ENCODE measurements around the gene SPPL2C.

The SPPL2C gene

DNA sequence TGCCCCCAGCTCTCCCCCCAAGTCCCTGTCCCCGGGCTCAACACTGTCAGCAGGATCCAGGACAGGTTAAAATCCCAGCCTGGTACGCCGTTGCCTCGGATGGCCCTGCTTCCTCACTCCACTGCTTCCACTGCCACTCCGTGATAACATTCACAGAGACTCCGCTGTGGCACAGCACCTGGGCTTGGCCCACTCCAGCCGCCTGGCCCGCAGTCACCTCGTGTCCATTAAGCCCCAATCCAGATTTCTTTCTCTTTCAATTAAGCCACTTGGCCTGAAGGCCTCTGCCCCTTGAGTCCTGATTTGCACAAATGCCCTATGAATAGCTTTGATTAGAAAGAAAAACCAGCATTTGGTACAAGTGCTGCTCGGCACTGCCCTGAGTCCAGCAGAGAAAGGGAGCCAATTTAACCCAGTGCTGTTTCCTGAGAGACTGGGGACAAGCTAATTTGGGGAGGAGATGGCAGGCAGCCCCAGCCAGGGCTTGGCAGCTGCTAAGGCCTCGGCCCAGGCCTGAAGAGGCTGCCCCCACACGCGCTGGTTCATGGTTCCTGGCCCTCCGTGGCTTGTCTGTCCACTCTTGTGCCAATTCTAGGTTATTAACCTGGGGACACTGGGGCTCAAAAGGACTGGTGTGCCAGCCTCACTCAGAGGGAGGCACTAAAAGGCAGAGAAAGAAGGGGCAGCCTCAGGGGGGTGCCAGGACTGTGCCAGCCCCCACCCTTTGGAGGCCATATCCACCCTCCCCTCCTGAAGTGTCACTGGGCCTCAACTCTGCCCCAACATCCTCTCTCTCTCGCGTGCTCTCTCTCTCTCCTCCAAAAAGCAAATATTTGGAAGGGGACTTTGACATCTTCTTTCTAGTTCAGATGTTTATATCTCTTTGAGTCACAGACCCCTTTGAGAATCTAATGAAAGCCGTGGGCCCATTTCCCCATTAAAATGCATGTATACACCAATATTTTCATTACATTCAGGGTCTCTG is 29.8 kb upstream of the SPPL2C start:
- H3K4me1 ChIP-seq (ENCODE audit: low read length): no peaks in the 10 kb centered on the region
- no peak overlapping the region for H3K4me3 ChIP-seq (ENCODE audit: low read length)
- no peak overlapping the region for H3K9ac ChIP-seq (ENCODE audit: low read length)
- H3K27me3 ChIP-seq (ENCODE audit: low read depth, low read length): no peaks in the 10 kb centered on the region
- no peak overlapping the region for H3K27ac ChIP-seq (ENCODE audit: low read length)
- TF ChIP-seq EZH2phosphoT487 (IDR thresholded peaks at IDR 0.05; ENCODE audit: low read depth): no peak
- H3K9me3 ChIP-seq (ENCODE audit: insufficient read depth, low read length): no peaks in the 10 kb centered on the region
- H3K4me2 ChIP-seq (ENCODE audit: low read length): no peak overlapping the region
- H3K79me2 ChIP-seq (ENCODE audit: low read length): no peaks in the 10 kb centered on the region
- no peaks in the 10 kb centered on the region for H3K36me3 ChIP-seq (replicated peaks; ENCODE audit: low read depth, low read length)
- no peak overlapping the region for H2AFZ ChIP-seq (ENCODE audit: low read depth, low read length)
- H4K20me1 ChIP-seq (ENCODE audit: insufficient read depth, low read length): no peaks in the 10 kb centered on the region

DNA sequence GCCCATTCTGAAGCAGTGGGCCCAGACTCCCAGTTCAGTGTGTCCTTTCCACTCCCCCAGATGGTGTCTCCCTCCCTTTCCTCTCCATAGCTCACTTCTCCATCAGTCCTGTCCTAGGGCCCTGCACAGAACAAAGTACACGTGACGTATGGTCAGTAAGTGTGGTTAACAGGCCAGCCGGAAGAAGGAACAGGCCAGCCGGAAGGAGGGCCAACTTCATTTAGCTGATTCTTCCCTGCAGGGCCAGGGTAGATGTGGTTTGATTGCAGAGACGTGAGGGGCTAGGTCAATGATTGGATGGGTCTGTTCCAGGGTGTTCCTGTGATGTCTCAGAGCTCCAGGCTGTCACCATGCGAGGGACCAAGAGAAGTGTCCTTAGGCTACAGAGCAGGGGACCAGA is 28.9 kb upstream of the SPPL2C start:
- Histone ChIP-seq H3K9me3 (ENCODE audit: insufficient read depth, low read length) (no peaks in the 10 kb centered on the region), H4K20me1 (ENCODE audit: insufficient read depth, low read length) (no peaks in the 10 kb centered on the region), H3K4me2 (ENCODE audit: low read length) (no peak overlapping the region), H3K27ac (ENCODE audit: low read length) (no peak overlapping the region), H3K79me2 (ENCODE audit: low read length) (no peaks in the 10 kb centered on the region), H3K9ac (ENCODE audit: low read length) (no peak overlapping the region), H3K4me1 (ENCODE audit: low read length) (no peaks in the 10 kb centered on the region), H2AFZ (ENCODE audit: low read depth, low read length) (no peak overlapping the region), H3K27me3 (ENCODE audit: low read depth, low read length) (no peaks in the 10 kb centered on the region), H3K4me3 (ENCODE audit: low read length) (no peak overlapping the region), H3K36me3 (replicated peaks; ENCODE audit: low read depth, low read length) (no peaks in the 10 kb centered on the region)
- TF ChIP-seq, protein P1, sequence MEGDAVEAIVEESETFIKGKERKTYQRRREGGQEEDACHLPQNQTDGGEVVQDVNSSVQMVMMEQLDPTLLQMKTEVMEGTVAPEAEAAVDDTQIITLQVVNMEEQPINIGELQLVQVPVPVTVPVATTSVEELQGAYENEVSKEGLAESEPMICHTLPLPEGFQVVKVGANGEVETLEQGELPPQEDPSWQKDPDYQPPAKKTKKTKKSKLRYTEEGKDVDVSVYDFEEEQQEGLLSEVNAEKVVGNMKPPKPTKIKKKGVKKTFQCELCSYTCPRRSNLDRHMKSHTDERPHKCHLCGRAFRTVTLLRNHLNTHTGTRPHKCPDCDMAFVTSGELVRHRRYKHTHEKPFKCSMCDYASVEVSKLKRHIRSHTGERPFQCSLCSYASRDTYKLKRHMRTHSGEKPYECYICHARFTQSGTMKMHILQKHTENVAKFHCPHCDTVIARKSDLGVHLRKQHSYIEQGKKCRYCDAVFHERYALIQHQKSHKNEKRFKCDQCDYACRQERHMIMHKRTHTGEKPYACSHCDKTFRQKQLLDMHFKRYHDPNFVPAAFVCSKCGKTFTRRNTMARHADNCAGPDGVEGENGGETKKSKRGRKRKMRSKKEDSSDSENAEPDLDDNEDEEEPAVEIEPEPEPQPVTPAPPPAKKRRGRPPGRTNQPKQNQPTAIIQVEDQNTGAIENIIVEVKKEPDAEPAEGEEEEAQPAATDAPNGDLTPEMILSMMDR (IDR thresholded peaks at IDR 0.05; ENCODE audit: low read depth, low read length): no peak
- TF ChIP-seq EZH2phosphoT487 (IDR thresholded peaks at IDR 0.05; ENCODE audit: low read depth): no peak

DNA sequence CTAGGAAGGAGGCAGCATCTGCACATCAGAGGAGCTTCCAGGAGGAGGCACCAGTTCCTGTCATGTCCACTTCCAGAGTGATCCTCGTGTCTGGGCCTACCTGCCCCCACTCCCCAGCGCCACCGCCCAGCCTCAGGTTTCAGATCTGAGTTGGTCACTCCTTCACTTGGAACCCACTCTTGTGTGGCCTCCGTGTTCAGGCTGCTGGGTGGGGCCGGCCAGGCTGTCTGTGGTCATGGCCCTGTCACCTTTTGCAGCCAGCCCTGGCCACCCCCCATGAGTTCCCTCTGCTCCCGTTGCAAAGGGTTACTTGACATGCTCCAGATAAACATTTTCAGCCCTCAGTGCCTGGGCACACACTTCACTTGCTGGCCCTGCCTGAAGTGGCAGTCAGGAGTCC is 26.6 kb upstream of the SPPL2C start:
- Histone ChIP-seq H2AFZ (ENCODE audit: low read depth, low read length) (no peak overlapping the region), H3K4me3 (ENCODE audit: low read length) (no peak overlapping the region), H3K4me2 (ENCODE audit: low read length) (no peak overlapping the region), H3K27ac (ENCODE audit: low read length) (no peak overlapping the region), H4K20me1 (ENCODE audit: insufficient read depth, low read length) (no peaks in the 10 kb centered on the region), H3K9me3 (ENCODE audit: insufficient read depth, low read length) (no peaks in the 10 kb centered on the region), H3K27me3 (ENCODE audit: low read depth, low read length) (no peaks in the 10 kb centered on the region), H3K9ac (ENCODE audit: low read length) (no peak overlapping the region), H3K79me2 (ENCODE audit: low read length) (no peaks in the 10 kb centered on the region), H3K4me1 (ENCODE audit: low read length) (no peaks in the 10 kb centered on the region), H3K36me3 (replicated peaks; ENCODE audit: low read depth, low read length) (no peaks in the 10 kb centered on the region)
- TF ChIP-seq EZH2phosphoT487 (IDR thresholded peaks at IDR 0.05; ENCODE audit: low read depth): no peak
- TF ChIP-seq, protein P1 (IDR thresholded peaks at IDR 0.05; ENCODE audit: low read depth, low read length): no peak

DNA sequence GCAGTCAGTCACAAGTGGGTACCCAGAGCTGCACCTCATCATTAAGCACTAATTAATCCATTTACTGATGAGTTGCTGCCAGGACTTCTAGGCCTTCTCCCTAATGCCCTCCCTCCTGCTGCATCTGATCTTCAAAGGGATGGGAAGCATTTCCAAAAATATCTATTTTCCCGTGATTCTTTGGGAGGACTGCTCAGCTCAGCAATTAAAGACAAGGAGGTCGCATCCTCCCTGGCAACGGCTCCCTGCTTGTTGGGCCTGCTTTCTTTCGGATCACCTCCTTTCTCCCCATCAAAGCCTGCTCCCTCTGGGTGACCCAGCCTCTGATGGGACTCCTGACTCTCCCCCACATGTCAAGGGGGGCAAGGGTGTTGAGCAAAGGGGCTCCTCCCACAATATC is 26.0 kb upstream of the SPPL2C start:
- Histone ChIP-seq H3K4me2 (ENCODE audit: low read length) (no peak overlapping the region), H3K4me3 (ENCODE audit: low read length) (no peak overlapping the region), H3K36me3 (replicated peaks; ENCODE audit: low read depth, low read length) (no peaks in the 10 kb centered on the region), H4K20me1 (ENCODE audit: insufficient read depth, low read length) (no peaks in the 10 kb centered on the region), H3K27me3 (ENCODE audit: low read depth, low read length) (no peaks in the 10 kb centered on the region), H3K9ac (ENCODE audit: low read length) (no peak overlapping the region), H3K27ac (ENCODE audit: low read length) (no peak overlapping the region), H3K4me1 (ENCODE audit: low read length) (no peaks in the 10 kb centered on the region), H2AFZ (ENCODE audit: low read depth, low read length) (no peak overlapping the region), H3K9me3 (ENCODE audit: insufficient read depth, low read length) (no peaks in the 10 kb centered on the region), H3K79me2 (ENCODE audit: low read length) (no peaks in the 10 kb centered on the region)
- no peak for TF ChIP-seq EZH2phosphoT487 (IDR thresholded peaks at IDR 0.05; ENCODE audit: low read depth)
- TF ChIP-seq, protein P1 (IDR thresholded peaks at IDR 0.05; ENCODE audit: low read depth, low read length): no peak

All from OCI-LY3 (cell line).